ENCODE results near the gene TAS2R7. TPM values are rescaled to one million over a fixed set of nuclear protein-coding genes. Genes with fewer than 3 reads are reported as not detected.

Gene TAS2R7
- total and polyA plus RNA-seq, 2 experiments from 2014 or later = not detected

- TF ChIP-seq, protein P1, sequence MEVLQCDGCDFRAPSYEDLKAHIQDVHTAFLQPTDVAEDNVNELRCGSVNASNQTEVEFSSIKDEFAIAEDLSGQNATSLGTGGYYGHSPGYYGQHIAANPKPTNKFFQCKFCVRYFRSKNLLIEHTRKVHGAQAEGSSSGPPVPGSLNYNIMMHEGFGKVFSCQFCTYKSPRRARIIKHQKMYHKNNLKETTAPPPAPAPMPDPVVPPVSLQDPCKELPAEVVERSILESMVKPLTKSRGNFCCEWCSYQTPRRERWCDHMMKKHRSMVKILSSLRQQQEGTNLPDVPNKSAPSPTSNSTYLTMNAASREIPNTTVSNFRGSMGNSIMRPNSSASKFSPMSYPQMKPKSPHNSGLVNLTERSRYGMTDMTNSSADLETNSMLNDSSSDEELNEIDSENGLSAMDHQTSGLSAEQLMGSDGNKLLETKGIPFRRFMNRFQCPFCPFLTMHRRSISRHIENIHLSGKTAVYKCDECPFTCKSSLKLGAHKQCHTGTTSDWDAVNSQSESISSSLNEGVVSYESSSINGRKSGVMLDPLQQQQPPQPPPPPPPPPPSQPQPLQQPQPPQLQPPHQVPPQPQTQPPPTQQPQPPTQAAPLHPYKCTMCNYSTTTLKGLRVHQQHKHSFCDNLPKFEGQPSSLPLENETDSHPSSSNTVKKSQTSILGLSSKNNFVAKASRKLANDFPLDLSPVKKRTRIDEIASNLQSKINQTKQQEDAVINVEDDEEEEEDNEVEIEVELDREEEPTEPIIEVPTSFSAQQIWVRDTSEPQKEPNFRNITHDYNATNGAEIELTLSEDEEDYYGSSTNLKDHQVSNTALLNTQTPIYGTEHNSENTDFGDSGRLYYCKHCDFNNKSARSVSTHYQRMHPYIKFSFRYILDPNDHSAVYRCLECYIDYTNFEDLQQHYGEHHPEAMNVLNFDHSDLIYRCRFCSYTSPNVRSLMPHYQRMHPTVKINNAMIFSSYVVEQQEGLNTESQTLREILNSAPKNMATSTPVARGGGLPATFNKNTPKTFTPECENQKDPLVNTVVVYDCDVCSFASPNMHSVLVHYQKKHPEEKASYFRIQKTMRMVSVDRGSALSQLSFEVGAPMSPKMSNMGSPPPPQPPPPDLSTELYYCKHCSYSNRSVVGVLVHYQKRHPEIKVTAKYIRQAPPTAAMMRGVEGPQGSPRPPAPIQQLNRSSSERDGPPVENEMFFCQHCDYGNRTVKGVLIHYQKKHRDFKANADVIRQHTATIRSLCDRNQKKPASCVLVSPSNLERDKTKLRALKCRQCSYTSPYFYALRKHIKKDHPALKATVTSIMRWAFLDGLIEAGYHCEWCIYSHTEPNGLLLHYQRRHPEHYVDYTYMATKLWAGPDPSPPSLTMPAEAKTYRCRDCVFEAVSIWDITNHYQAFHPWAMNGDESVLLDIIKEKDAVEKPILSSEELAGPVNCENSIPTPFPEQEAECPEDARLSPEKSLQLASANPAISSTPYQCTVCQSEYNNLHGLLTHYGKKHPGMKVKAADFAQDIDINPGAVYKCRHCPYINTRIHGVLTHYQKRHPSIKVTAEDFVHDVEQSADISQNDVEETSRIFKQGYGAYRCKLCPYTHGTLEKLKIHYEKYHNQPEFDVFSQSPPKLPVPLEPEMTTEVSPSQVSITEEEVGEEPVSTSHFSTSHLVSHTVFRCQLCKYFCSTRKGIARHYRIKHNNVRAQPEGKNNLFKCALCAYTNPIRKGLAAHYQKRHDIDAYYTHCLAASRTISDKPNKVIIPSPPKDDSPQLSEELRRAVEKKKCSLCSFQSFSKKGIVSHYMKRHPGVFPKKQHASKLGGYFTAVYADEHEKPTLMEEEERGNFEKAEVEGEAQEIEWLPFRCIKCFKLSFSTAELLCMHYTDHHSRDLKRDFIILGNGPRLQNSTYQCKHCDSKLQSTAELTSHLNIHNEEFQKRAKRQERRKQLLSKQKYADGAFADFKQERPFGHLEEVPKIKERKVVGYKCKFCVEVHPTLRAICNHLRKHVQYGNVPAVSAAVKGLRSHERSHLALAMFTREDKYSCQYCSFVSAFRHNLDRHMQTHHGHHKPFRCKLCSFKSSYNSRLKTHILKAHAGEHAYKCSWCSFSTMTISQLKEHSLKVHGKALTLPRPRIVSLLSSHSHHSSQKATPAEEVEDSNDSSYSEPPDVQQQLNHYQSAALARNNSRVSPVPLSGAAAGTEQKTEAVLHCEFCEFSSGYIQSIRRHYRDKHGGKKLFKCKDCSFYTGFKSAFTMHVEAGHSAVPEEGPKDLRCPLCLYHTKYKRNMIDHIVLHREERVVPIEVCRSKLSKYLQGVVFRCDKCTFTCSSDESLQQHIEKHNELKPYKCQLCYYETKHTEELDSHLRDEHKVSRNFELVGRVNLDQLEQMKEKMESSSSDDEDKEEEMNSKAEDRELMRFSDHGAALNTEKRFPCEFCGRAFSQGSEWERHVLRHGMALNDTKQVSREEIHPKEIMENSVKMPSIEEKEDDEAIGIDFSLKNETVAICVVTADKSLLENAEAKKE (CRISPR knock-in tag; IDR thresholded peaks at IDR 0.05) = no peak
Measured at GRCh38 chr12:10753059-10753458, 49.4 kb downstream of the TAS2R7 start (continued).

Small RNAs within 50 kb of the gene (small RNA-seq; reads per million reads assigned to genes)
- not detected for gene PRR4 (ENCODE audit: low replicate concordance)

Other genes starting within 250 kb of the TAS2R7 start
- gene MAGOHB, start 189.0 kb downstream of the TAS2R7 start, total RNA-seq (2014; rRNA removed; shearing (Covaris generic)) = 25.1 and 38.5 TPM in 2 replicates
- 170 and 175 TPM in 2 replicates for gene MAGOHB, start 189.0 kb downstream of the TAS2R7 start, polyA plus RNA-seq (2016; fragmentation: Nextera tagmentation; extraction: Ambion mirVana)
- gene STYK1, start 128.6 kb downstream of the TAS2R7 start, total RNA-seq (2014; rRNA removed; shearing (Covaris generic)) = 0.97 and 1.8 TPM in 2 replicates
- 0.83 and 1.2 TPM in 2 replicates for gene STYK1, start 128.6 kb downstream of the TAS2R7 start, polyA plus RNA-seq (2016; fragmentation: Nextera tagmentation; extraction: Ambion mirVana)
- gene YBX3, start 79.3 kb downstream of the TAS2R7 start, total RNA-seq (2014; rRNA removed; shearing (Covaris generic)) = 179 and 182 TPM in 2 replicates
- 450 and 500 TPM in 2 replicates for gene YBX3, start 79.3 kb downstream of the TAS2R7 start, polyA plus RNA-seq (2016; fragmentation: Nextera tagmentation; extraction: Ambion mirVana)
- not detected in 2 replicates for gene TAS2R8, start 4.7 kb upstream of the TAS2R7 start, total RNA-seq (2014; rRNA removed; shearing (Covaris generic))
- gene TAS2R8, start 4.7 kb upstream of the TAS2R7 start, polyA plus RNA-seq (2016; fragmentation: Nextera tagmentation; extraction: Ambion mirVana) = not detected in 2 replicates
- 0.19 TPM in 1 of 2 replicates, not detected in the other for gene TAS2R9, start 7.5 kb upstream of the TAS2R7 start, total RNA-seq (2014; rRNA removed; shearing (Covaris generic))
- gene TAS2R9, start 7.5 kb upstream of the TAS2R7 start, polyA plus RNA-seq (2016; fragmentation: Nextera tagmentation; extraction: Ambion mirVana) = not detected in 2 replicates
- 1.1 and 3.6 TPM in 2 replicates for gene TAS2R10, start 23.7 kb upstream of the TAS2R7 start, total RNA-seq (2014; rRNA removed; shearing (Covaris generic))
- gene TAS2R10, start 23.7 kb upstream of the TAS2R7 start, polyA plus RNA-seq (2016; fragmentation: Nextera tagmentation; extraction: Ambion mirVana) = 0.57 and 0.66 TPM in 2 replicates
- 2.1 TPM in 2 replicates for gene PRR4, start 46.8 kb upstream of the TAS2R7 start, total RNA-seq (2014; rRNA removed; shearing (Covaris generic))
- 4.1 and 7.9 TPM in 2 replicates for gene PRR4, start 46.8 kb upstream of the TAS2R7 start, polyA plus RNA-seq (2016; fragmentation: Nextera tagmentation; extraction: Ambion mirVana)
- 8.3 and 19.0 TPM in 2 replicates for gene PRH1, start 81.6 kb upstream of the TAS2R7 start, total RNA-seq (2014; rRNA removed; shearing (Covaris generic))
- gene PRH1, start 81.6 kb upstream of the TAS2R7 start, polyA plus RNA-seq (2016; fragmentation: Nextera tagmentation; extraction: Ambion mirVana) = 34.2 and 42.9 TPM in 2 replicates
- gene TAS2R13, start 106.9 kb upstream of the TAS2R7 start, total RNA-seq (2014; rRNA removed; shearing (Covaris generic)) = 3.6 and 6.1 TPM in 2 replicates
- not detected in 2 replicates for gene TAS2R13, start 106.9 kb upstream of the TAS2R7 start, polyA plus RNA-seq (2016; fragmentation: Nextera tagmentation; extraction: Ambion mirVana)
- 0.69 TPM in 1 of 2 replicates, not detected in the other for gene PRH2, start 126.6 kb upstream of the TAS2R7 start, total RNA-seq (2014; rRNA removed; shearing (Covaris generic))
- 0.36 TPM in 1 of 2 replicates, not detected in the other for gene PRH2, start 126.6 kb upstream of the TAS2R7 start, polyA plus RNA-seq (2016; fragmentation: Nextera tagmentation; extraction: Ambion mirVana)
- 4.9 and 5.9 TPM in 2 replicates for gene TAS2R14, start 136.6 kb upstream of the TAS2R7 start, total RNA-seq (2014; rRNA removed; shearing (Covaris generic))
- 1.1 and 2.6 TPM in 2 replicates for gene TAS2R14, start 136.6 kb upstream of the TAS2R7 start, polyA plus RNA-seq (2016; fragmentation: Nextera tagmentation; extraction: Ambion mirVana)
- 3.4 and 5.7 TPM in 2 replicates for gene TAS2R50, start 184.3 kb upstream of the TAS2R7 start, total RNA-seq (2014; rRNA removed; shearing (Covaris generic))
- gene TAS2R50, start 184.3 kb upstream of the TAS2R7 start, polyA plus RNA-seq (2016; fragmentation: Nextera tagmentation; extraction: Ambion mirVana) = not detected in 2 replicates
- gene TAS2R20, start 195.7 kb upstream of the TAS2R7 start, total RNA-seq (2014; rRNA removed; shearing (Covaris generic)) = 3.9 and 6.0 TPM in 2 replicates
- gene TAS2R20, start 195.7 kb upstream of the TAS2R7 start, polyA plus RNA-seq (2016; fragmentation: Nextera tagmentation; extraction: Ambion mirVana) = not detected in 2 replicates
- 6.0 and 8.6 TPM in 2 replicates for gene TAS2R19, start 220.0 kb upstream of the TAS2R7 start, total RNA-seq (2014; rRNA removed; shearing (Covaris generic))
- gene TAS2R19, start 220.0 kb upstream of the TAS2R7 start, polyA plus RNA-seq (2016; fragmentation: Nextera tagmentation; extraction: Ambion mirVana) = 0.21 TPM in 1 of 2 replicates, not detected in the other
- 6.1 and 12.9 TPM in 2 replicates for gene TAS2R31, start 228.8 kb upstream of the TAS2R7 start, total RNA-seq (2014; rRNA removed; shearing (Covaris generic))
- gene TAS2R31, start 228.8 kb upstream of the TAS2R7 start, polyA plus RNA-seq (2016; fragmentation: Nextera tagmentation; extraction: Ambion mirVana) = 0.21 TPM in 1 of 2 replicates, not detected in the other